Pons (tissue), 1 donor: Measurements from ENCODE around the gene TBC1D10B.
A peak's percentile ranks its signal among the peaks of the same experiment; 100 is the strongest.

Experiments used
- DNase-seq: peaks from one replicate; pipeline ENCODE4 v3.0.0-alpha.2; 2016; ENCODE audit warnings: low spot score

TBC1D10B gene, protein sequence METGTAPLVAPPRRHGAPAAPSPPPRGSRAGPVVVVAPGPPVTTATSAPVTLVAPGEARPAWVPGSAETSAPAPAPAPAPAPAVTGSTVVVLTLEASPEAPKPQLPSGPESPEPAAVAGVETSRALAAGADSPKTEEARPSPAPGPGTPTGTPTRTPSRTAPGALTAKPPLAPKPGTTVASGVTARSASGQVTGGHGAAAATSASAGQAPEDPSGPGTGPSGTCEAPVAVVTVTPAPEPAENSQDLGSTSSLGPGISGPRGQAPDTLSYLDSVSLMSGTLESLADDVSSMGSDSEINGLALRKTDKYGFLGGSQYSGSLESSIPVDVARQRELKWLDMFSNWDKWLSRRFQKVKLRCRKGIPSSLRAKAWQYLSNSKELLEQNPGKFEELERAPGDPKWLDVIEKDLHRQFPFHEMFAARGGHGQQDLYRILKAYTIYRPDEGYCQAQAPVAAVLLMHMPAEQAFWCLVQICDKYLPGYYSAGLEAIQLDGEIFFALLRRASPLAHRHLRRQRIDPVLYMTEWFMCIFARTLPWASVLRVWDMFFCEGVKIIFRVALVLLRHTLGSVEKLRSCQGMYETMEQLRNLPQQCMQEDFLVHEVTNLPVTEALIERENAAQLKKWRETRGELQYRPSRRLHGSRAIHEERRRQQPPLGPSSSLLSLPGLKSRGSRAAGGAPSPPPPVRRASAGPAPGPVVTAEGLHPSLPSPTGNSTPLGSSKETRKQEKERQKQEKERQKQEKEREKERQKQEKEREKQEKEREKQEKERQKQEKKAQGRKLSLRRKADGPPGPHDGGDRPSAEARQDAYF

GRCh38 chr16:30370456-30371247 lies at the start of gene TBC1D10B:
Gene TBC1D10B (minus strand): TSS chr16:30370494. CDS start chr16:30370183, 311 bp downstream.
- peak; percentile 100 for DNase-seq

GRCh38 chr16:30418350-30419181 lies 48.3 kb upstream of the TBC1D10B start:
- DNase-seq, result no peak

- peak; percentile 56 for DNase-seq
Measured at GRCh38 chr16:30417529-30418349, 47.4 kb upstream of the TBC1D10B start.

DNA sequence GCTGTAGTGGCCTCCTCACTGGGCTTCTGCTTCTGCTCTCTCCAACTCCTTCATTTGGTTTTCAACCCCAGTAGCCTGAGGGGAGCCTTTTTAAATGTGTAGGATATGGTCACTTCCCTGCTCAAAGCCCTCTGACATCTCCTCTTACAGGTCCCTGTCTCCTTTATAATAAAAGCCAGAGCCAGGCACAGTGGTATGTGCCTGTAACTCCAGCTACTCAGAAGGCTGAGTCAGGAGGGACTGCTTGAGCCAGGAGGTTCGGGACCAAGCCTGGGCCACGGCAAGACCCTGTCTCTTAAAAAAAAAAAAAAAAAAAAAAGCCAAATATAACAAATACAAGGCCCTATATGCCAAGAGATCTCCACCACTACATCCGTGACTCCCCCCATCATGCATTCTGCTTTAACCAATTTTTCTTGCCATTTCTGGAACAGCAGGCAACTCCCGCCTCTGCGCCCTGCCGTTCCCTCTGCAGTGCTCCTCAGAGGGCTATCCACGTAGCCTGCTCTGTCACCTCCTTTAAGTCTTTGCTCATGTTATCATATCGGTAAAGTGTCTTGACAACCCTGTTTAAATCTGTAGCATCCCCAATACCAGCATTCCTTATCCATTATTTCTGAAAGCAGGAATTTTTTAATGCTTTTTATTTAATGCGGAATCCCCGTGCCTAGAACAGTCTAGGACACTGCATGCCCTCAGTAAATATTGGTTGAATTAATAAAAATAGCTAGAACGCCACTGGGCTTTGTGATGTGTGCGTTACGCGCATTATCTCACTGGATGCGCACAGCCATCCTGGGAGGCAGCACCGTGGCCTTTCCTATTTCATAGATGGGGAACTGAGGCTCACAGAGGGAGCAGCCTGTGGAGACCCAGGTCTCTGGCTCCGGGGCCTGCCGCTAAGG lies 46.6 kb upstream of the TBC1D10B start:
- no peak for DNase-seq

GRCh38 chr16:30416047-30416603 lies 45.8 kb upstream of the TBC1D10B start:
- DNase-seq, result no peak

DNA sequence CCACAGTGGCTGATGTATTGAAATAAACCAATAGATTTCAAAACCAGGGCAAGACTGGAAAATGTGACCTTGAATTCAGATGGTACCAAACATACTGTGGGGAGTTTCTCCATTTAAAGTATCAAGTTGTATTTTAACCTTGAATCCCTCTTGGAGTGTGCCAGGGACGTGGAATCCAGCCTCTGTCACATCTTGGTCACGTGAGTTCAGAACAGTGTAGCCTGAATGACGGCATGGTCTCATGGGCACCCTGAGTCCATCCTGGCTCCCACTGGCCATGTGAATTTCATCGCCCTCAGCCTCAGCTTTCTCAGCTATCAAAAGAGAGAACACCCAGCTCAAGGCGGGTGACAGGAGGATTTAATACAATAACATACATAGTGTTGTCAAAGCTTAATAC lies 43.9 kb upstream of the TBC1D10B start:
- no peak for DNase-seq

DNA sequence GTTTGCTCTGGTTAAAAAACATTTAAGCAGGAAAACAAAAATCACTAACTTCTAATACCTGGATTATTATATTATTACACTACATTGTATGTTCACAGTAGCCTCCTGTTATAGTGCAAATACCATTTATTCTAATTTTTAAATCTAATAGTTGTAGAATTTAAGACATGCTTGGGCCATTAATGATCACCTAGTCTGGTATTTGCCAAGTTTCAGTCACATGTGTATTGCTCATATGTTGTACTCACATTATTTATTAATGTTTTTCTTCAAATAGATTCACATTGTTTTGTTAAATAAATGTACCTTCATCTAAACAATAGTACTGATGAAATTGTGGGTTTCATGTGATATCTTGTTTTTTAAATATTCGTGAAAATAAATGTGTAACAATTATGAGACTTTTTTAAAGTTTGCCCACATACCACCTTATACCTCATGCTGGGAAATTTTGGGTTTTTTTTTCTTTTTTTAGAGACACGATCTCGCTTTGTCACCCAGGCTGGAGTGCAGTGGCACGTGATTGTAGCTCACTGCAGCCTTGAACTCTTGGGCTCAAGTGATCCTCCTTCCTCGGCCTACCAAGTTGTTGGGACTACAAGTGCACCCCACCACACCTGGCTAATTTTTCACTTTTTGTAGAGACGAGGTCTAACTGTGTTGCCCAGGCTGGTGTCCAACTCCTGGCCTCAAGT lies 43.0 kb upstream of the TBC1D10B start:
- no peak for DNase-seq

- peak; percentile 92 for DNase-seq
Measured at GRCh38 chr16:30409125-30410060, 39.1 kb upstream of the TBC1D10B start.

DNA sequence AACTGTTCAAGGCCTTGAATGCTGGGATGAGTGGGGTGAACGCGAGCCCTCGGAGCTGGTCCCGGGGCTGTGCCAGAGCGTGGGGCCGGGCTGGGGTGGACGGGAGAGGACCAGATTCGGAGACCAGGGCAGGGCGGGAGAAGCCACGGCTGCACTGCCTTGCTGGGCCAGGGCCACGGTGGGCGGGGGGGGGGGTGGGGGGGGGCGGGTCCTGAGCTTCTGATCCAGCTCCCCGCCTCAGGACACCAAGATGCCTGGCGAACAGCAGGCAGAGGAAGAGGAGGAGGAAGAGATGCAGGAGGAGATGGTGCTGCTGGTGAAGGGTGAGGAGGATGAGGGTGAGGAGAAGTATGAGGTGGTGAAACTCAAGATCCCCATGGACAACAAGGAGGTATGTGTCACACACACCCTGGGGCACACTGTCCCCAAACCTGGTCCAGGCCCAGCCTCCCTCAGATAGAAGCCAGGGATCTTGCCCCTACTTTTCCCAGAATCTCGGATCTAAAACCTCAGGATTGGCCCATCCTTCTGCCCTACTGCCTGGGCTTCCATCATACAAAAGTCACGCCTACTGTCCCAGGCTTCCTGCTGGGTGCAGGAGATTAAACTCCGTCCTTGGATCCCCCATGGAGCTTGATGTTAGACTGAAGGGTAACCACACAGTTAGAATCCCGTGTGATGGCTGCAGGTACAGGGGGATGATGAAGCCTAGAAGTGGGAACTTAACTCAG lies 37.7 kb upstream of the TBC1D10B start:
- no peak for DNase-seq

DNA sequence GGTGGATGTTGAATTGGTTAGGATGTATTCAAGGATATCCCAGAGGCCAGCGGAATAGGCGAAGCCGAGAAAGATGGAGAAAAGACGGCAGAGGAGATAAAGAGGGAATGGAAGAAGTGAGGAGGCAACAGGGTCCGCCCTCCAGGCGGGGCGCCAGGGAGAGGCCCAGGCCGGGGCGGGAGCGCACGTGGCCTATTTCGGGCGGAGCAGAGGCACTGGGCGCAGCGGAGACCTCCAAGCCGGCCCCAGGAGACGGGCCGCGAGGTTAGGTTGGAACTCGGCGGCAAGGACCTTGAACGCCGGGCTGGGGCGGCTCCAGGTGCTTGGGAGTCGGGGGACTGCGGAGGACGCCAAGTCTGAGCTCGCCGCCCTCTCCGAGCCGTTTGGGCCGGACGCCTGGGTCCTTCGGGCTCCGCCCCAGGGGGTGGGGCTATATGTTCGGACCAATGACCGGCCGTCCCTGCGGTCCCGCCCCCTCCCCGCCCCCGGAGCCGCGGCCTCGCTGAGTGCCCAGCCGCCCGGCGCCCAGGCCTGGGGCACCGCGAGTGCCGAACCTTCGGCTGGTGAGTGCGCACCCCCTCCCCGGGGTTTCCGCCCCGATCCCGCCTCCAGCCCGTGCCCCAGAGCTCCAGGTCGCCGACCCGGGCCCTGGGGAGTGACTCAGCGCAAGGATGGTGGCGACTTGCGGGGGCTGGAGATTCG lies 37.0 kb upstream of the TBC1D10B start, which contains the start of gene ZNF771:
Gene ZNF771, plus strand, starts transcription at position 505 of the 702 bp plus-strand sequence. CDS start 448 bp downstream, outside the sequence.
- DNase-seq, result peak; percentile 87

GRCh38 chr16:30406795-30407101 lies 36.5 kb upstream of the TBC1D10B start:
- no peak for DNase-seq

DNA sequence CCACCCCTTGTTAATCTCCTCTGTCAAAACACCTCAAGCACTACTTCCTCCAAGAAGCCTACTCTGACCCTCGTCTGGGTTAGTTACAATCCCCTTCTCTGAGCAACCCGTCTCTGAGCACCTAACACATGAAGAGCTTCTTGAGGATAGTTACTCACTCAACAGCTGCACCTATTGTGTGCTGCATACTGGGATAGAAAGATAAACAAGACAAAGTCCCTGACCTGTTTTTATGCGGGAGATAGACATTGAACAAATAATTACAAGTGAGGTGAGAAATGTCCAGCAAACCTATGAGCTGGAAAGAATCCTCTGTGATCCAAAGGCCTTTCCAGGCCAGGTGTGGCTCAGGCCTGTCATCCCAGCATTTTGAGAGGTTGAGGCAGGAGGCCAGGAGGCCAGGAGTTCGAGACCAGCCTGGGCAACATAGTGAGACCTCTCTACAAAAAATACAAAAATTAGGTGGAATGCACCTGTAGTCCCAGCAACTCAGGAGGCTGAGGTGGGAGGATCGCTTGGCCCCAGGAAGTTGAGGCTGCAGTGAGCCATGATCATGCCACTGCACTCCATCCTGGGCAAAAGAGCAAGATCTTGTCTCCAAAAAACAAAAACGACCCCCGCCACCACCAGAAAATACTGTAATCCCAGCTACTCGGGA lies 31.6 kb upstream of the TBC1D10B start:
- no peak for DNase-seq

DNA sequence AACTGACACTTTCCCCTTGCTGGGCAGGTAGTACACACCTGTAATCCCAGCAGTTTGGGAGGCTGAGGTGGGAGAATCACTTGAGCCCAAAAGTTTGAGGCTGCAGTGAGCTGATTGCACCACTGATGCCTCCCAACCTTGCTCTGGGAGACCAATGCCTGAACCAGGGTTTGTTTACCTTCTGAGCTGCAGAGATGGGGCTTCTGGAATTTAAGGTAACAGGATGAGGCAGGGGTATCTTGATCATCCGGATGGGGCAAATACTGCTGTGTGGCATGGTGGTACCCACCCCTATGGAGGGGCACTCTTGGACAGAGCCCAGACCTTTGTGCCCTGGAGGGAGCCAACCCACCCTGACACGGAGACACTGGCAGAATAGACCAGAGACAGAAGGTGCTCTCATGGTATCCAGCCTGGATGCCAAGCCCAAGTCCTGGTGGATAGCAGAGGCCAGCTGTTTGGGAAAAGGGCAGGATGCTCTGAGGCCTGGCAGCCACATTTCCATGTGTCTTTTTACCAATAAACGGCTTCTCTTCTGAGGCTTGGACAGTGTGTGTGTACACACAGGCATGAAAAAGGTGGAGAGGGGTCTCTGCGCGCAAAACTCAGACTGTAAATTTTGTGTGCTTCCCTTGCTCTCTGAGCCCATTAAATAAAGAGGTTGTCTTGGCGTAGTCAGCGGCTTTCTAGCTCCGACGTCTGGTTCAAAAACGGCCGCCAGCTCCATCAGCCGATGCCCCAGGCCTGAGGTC lies 29.3 kb upstream of the TBC1D10B start:
- no peak for DNase-seq

DNA sequence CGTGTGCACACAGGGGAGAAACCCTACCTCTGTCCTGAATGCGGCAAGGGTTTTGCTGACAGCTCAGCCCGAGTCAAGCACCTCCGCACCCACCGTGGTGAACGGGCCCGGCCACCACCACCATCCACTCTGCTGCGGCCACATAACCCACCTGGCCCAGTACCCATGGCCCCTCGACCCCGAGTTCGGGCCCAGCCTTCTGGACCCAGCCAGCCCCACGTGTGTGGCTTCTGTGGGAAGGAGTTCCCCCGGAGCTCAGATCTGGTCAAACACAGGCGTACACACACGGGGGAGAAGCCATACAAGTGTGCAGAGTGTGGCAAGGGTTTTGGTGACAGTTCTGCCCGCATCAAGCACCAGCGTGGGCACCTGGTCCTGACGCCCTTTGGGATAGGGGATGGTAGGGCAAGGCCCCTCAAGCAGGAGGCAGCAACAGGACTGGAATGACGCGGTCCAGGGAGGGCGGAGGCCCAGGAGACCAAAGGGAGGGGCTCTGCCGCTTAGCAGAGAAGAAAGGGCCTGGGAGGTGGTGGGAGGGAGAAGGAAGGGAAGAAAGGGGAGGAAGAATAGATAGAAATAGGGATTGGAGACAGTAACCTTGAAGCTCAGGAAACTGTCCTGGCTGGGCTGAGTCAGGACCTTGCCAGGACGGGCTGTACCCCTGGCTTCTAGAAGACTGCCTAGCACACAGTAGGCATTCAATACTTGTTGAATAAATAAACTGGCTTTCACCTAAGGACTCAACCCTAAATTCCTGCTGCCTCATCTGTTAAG lies 28.6 kb upstream of the TBC1D10B start:
- DNase-seq, result no peak
